ENCODE results near the gene TRPM6.

TRPM6 gene

DNA sequence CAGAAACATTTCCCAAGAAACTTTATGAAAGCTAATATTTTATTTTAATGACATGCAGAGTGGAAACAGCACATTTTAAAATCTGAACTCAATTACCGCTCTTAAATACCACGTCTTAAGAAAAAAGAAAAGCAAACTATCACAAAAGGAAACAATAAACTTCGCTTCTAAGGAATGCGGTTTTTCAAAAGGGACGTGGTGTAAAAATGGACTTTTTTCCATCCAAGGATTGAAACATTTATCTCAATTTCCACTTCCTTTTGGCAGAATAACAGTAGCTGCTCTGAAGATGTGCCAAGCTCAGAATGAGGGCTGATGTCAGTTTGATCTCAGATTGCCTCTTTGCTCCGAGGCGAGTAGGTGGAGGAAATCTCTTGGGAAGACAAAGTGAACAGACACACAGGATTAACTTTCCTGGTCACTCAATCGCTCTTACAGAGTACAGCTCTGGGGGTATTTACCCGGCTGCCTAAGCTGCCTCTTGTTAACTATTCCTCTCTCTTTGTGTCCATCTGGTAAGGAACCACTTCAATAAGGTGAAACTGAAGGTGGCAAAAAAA lies 158.5 kb downstream of the TRPM6 start:
- no peak for DNase-seq (ENCODE audit: low read depth)
- no peak overlapping the region for H3K4me3 ChIP-seq (replicated peaks; ENCODE audit: low read depth, low read length)
- TF ChIP-seq, protein P1, sequence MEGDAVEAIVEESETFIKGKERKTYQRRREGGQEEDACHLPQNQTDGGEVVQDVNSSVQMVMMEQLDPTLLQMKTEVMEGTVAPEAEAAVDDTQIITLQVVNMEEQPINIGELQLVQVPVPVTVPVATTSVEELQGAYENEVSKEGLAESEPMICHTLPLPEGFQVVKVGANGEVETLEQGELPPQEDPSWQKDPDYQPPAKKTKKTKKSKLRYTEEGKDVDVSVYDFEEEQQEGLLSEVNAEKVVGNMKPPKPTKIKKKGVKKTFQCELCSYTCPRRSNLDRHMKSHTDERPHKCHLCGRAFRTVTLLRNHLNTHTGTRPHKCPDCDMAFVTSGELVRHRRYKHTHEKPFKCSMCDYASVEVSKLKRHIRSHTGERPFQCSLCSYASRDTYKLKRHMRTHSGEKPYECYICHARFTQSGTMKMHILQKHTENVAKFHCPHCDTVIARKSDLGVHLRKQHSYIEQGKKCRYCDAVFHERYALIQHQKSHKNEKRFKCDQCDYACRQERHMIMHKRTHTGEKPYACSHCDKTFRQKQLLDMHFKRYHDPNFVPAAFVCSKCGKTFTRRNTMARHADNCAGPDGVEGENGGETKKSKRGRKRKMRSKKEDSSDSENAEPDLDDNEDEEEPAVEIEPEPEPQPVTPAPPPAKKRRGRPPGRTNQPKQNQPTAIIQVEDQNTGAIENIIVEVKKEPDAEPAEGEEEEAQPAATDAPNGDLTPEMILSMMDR (IDR thresholded peaks at IDR 0.05; ENCODE audit: low read length, missing control alignments), result no peak

DNA sequence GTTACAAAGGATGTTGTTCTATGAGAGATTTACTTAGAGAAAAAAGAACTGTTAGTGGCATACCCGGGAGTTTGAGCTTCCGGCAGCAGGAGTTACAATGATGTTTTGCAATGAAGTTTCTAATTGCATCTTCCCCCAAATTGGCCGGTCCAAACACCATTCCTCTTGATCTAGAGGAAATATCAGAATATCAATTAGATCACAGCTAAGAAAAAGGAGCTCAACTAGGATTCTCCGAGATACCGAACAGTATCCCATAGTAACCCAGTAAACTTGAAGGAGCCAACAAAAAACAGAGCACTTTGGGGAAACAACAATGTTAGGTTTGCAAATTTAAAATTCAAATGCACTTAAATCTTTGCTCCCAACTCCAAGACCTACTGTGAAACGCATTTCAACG lies 159.5 kb downstream of the TRPM6 start:
- DNase-seq (ENCODE audit: low read depth), result no peak
- TF ChIP-seq, protein P1 (IDR thresholded peaks at IDR 0.05; ENCODE audit: low read length, missing control alignments), result no peak
- no peak overlapping the region for H3K4me3 ChIP-seq (replicated peaks; ENCODE audit: low read depth, low read length)

DNA sequence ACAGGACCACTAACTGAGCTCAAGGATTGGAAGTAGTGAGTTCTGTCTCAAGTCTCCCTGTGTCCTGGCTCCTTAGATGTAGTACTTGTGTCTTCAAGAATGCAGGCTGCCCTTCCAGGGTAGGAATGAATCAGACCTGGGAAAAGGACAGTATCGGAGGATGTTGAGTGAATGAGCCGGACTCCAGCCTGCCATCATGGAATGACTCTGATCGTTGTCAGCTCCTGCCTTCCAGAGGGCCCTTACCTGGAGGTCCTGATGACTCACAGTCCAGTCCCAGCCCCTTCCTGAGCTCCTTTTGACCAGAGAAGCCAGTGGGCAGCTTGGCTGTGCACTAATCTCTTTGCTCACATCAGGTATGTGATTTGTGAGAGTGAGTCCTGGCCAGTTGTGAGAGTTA lies 161.1 kb downstream of the TRPM6 start:
- TF ChIP-seq, protein P1 (IDR thresholded peaks at IDR 0.05; ENCODE audit: low read length, missing control alignments), result no peak

DNA sequence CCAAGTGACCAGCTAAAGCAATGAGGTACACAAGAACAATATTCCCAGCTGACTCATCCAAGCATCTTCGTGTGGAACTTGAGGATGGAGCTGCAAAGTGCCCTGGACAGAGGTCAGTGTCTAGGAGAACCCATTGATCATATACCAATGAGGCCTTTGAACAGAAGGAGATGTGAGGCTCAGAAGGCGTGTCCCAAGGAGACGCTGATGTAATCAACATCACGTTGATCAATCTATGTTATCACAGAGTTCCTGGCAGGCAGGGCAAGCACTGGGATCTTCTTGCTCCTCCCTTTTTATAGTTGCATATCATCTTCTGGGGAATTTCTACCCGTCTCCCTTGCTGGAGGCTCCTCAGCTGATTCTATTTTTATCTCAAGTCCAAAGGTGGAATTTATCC lies 163.4 kb downstream of the TRPM6 start:
- TF ChIP-seq, protein P1 (IDR thresholded peaks at IDR 0.05; ENCODE audit: low read length, missing control alignments), result no peak
- H3K4me3 ChIP-seq (replicated peaks; ENCODE audit: low read depth, low read length), result no peak overlapping the region
- no peak for DNase-seq (ENCODE audit: low read depth)

More for the DNA sequence above, 161.1 kb downstream of the TRPM6 start:
- H3K4me3 ChIP-seq (replicated peaks; ENCODE audit: low read depth, low read length), result no peak overlapping the region
- no peak for DNase-seq (ENCODE audit: low read depth)

DNA sequence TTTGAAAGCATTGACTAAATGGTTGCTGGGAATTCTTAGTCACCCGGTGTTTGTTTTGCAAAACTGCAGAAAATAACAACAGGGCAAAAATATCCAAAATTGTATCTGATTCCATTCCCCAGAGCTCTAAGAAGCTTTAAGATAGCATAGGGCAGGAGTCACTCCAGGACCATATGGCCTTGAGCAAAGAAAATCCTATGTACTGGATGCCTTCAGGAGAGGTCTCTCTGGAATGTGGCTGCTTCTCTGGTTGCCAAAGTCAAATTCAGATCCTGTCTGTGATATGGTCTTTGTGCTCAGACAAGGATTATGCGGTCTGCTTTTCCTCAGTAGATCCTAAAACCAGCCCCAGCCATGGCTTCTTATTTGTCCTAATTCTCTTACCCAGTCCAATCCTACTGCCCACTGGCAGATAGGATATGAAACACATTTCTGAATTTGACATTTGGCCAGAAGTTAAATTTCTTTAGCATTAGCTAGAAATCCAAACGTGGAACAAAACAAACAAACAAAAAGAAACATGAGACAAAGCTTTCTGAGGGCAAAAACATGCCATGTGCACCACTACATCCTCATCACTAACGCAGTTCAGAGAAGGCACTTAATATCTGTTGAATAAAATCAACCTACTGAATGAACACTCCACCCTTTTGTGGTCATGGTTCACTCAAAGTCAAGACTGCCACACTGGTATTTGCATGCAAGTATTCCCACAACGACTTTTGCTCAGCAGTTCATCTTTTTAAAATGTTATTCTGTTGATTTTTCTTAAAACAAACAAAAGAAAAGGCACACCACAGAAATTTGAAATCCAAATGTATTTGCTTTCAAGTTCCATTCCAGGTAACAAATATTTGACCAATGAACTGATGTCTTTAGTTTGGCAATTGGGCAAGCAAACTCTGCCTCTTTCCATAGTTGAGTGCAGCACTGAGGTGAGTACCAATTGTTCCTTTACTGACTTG lies 165.7 kb downstream of the TRPM6 start:
- no peak for DNase-seq (ENCODE audit: low read depth)
- TF ChIP-seq, protein P1 (IDR thresholded peaks at IDR 0.05; ENCODE audit: low read length, missing control alignments), result no peak
- H3K4me3 ChIP-seq (replicated peaks; ENCODE audit: low read depth, low read length), result no peak overlapping the region

DNA sequence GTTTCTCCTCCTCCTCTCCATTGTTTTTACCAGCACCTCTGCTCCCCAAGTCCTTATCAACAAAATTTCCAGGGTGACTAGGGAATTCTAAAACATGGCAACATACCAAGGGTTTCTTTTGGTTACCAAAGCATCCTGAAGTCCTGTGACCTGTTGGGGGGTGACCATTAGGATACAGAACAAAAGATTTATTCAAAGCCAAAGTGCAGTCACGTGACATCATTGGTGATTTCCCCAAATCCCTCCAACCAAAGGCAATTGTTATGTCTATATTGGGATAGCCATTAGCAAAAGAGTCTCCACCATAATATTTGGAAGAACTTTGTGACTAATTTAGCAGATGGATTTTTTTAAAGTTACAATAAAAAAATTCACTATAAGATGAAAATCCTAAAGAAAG lies 168.4 kb downstream of the TRPM6 start:
- TF ChIP-seq, protein P1 (IDR thresholded peaks at IDR 0.05; ENCODE audit: low read length, missing control alignments), result no peak
- DNase-seq (ENCODE audit: low read depth), result no peak
- no peak overlapping the region for H3K4me3 ChIP-seq (replicated peaks; ENCODE audit: low read depth, low read length)
